BE2C (cell line): ENCODE results near the gene PECR.

ENCODE experiments used
- DNase-seq: peaks from one replicate; pipeline ENCODE4 v3.0.0-alpha.2; 2020
- H3K27me3 ChIP-seq: fragments of 250-450 bp; sonication (Bioruptor Pico); 2 replicates; pipeline ENCODE4 v1.5.1; 2020; ENCODE audit warnings: mild to moderate bottlenecking
- H3K36me3 ChIP-seq: fragments of 250-450 bp; sonication (Bioruptor Pico); 2 replicates; pipeline ENCODE4 v1.5.1; 2020; ENCODE audit warnings: mild to moderate bottlenecking
- H3K4me1 ChIP-seq: fragments of 250-450 bp; sonication (Bioruptor Pico); 2 replicates; pipeline ENCODE4 v1.5.1; 2020
- H3K4me3 ChIP-seq: 2 replicates; pipeline ENCODE4 v1.5.1; 2011; ENCODE audit warnings: low read depth, low read length
- H3K9me3 ChIP-seq: fragments of 250-450 bp; sonication (Bioruptor Pico); 2 replicates; pipeline ENCODE4 v1.5.1; 2020
- CTCF ChIP-seq: IDR thresholded peaks from 2 replicates; pipeline ENCODE4 v1.5.1; 2012; ENCODE audit warnings: mild to moderate bottlenecking, low read depth, low read length

Gene PECR

GRCh38 chr2:216059233-216059834 lies 22.3 kb downstream of the PECR start:
- H3K27me3 ChIP-seq: no peaks in the 10 kb centered on the region
- no peak for DNase-seq
- H3K4me1 ChIP-seq: no peaks in the 10 kb centered on the region
- TF ChIP-seq CTCF: peak; percentile 23; the same call in 1 of the 2 replicates
- no peaks in the 10 kb centered on the region for H3K9me3 ChIP-seq
- peaks cover 7% of the 10 kb centered on the region for H3K36me3 ChIP-seq
- no peak overlapping the region for H3K4me3 ChIP-seq

- Histone ChIP-seq H3K4me3 (no peak overlapping the region), H3K36me3 (peaks cover 5% of the 10 kb centered on the region; the same call in 1 of the 2 replicates), H3K4me1 (no peaks in the 10 kb centered on the region), H3K27me3 (no peaks in the 10 kb centered on the region), H3K9me3 (no peaks in the 10 kb centered on the region)
- TF ChIP-seq CTCF: no peak
- no peak for DNase-seq
Observed at GRCh38 chr2:216057688-216058193, 23.9 kb downstream of the PECR start.

- no peak overlapping the region for H3K4me3 ChIP-seq
- no peak for DNase-seq
- H3K9me3 ChIP-seq: no peaks in the 10 kb centered on the region
- H3K27me3 ChIP-seq: no peaks in the 10 kb centered on the region
- no peak for TF ChIP-seq CTCF
- H3K4me1 ChIP-seq: no peaks in the 10 kb centered on the region
- H3K36me3 ChIP-seq: peaks cover 5% of the 10 kb centered on the region
Observed at GRCh38 chr2:216056739-216057138, 24.9 kb downstream of the PECR start.

GRCh38 chr2:216055680-216056079 lies 25.9 kb downstream of the PECR start:
- no peak for DNase-seq
- no peak overlapping the region for H3K4me3 ChIP-seq
- H3K4me1 ChIP-seq: no peaks in the 10 kb centered on the region
- H3K9me3 ChIP-seq: no peaks in the 10 kb centered on the region
- H3K27me3 ChIP-seq: no peaks in the 10 kb centered on the region
- TF ChIP-seq CTCF: no peak
- peaks cover 5% of the 10 kb centered on the region for H3K36me3 ChIP-seq

- H3K4me3 ChIP-seq: no peak overlapping the region
- DNase-seq: no peak
- H3K36me3 ChIP-seq: no peaks in the 10 kb centered on the region; the same call in 1 of the 2 replicates
- H3K4me1 ChIP-seq: no peaks in the 10 kb centered on the region
- no peaks in the 10 kb centered on the region for H3K27me3 ChIP-seq
- no peak for TF ChIP-seq CTCF
- no peaks in the 10 kb centered on the region for H3K9me3 ChIP-seq
Observed at GRCh38 chr2:216052420-216052819, 29.2 kb downstream of the PECR start.

GRCh38 chr2:216051350-216051749 lies 30.3 kb downstream of the PECR start:
- DNase-seq: no peak
- no peaks in the 10 kb centered on the region for H3K4me1 ChIP-seq
- no peaks in the 10 kb centered on the region for H3K9me3 ChIP-seq
- H3K36me3 ChIP-seq: no peaks in the 10 kb centered on the region; the same call in 1 of the 2 replicates
- TF ChIP-seq CTCF: no peak
- no peaks in the 10 kb centered on the region for H3K27me3 ChIP-seq
- no peak overlapping the region for H3K4me3 ChIP-seq
